ENCODE measurements around the gene TAS2R41. TPM values are rescaled to one million over a fixed set of nuclear protein-coding genes. Genes with fewer than 3 reads are reported as not detected.

Gene TAS2R41
- polyA plus RNA-seq, 2 of the 4 experiments (the other 2 are of a cell fraction): not detected

DNA sequence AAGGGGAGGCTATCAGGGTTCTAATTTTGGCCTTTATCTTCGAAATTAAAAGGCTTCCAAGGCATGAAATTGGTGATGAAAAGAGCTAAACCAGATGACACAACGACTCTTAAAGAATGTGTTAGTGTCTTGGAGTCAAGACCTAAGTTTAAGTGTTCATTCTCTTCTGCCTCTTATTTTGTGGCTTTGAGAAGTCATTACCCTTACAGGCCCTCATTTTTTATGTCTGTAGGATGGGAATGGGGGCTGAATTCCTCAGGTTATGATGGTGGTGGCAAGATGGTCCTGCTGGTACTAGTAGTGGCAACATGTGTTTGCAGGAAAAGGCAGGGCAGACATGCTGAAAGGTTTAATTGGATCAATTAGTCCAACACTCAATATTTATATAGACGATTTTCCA is 19.0 kb upstream of the TAS2R41 start (continued):
- TF ChIP-seq, protein P1, sequence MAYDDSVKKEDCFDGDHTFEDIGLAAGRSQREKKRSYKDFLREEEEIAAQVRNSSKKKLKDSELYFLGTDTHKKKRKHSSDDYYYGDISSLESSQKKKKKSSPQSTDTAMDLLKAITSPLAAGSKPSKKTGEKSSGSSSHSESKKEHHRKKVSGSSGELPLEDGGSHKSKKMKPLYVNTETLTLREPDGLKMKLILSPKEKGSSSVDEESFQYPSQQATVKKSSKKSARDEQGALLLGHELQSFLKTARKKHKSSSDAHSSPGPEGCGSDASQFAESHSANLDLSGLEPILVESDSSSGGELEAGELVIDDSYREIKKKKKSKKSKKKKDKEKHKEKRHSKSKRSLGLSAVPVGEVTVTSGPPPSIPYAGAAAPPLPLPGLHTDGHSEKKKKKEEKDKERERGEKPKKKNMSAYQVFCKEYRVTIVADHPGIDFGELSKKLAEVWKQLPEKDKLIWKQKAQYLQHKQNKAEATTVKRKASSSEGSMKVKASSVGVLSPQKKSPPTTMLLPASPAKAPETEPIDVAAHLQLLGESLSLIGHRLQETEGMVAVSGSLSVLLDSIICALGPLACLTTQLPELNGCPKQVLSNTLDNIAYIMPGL (CRISPR knock-in tag; IDR thresholded peaks at IDR 0.05; ENCODE audit: borderline replicate concordance): no peak
- TF ChIP-seq EHF (CRISPR knock-in tag; IDR thresholded peaks at IDR 0.05) (no peak), ZNF302 (CRISPR knock-in tag; IDR thresholded peaks at IDR 0.05) (no peak), HES2 (IDR thresholded peaks at IDR 0.05) (no peak), CEBPB (IDR thresholded peaks at IDR 0.05) (no peak), EP300 (IDR thresholded peaks at IDR 0.05) (no peak), HDAC2 (IDR thresholded peaks at IDR 0.05) (no peak), RCOR1 (IDR thresholded peaks at IDR 0.05; ENCODE audit: low read depth, low read length) (no peak)
- TF ChIP-seq, protein P2, sequence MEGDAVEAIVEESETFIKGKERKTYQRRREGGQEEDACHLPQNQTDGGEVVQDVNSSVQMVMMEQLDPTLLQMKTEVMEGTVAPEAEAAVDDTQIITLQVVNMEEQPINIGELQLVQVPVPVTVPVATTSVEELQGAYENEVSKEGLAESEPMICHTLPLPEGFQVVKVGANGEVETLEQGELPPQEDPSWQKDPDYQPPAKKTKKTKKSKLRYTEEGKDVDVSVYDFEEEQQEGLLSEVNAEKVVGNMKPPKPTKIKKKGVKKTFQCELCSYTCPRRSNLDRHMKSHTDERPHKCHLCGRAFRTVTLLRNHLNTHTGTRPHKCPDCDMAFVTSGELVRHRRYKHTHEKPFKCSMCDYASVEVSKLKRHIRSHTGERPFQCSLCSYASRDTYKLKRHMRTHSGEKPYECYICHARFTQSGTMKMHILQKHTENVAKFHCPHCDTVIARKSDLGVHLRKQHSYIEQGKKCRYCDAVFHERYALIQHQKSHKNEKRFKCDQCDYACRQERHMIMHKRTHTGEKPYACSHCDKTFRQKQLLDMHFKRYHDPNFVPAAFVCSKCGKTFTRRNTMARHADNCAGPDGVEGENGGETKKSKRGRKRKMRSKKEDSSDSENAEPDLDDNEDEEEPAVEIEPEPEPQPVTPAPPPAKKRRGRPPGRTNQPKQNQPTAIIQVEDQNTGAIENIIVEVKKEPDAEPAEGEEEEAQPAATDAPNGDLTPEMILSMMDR (IDR thresholded peaks at IDR 0.05): no peak

DNA sequence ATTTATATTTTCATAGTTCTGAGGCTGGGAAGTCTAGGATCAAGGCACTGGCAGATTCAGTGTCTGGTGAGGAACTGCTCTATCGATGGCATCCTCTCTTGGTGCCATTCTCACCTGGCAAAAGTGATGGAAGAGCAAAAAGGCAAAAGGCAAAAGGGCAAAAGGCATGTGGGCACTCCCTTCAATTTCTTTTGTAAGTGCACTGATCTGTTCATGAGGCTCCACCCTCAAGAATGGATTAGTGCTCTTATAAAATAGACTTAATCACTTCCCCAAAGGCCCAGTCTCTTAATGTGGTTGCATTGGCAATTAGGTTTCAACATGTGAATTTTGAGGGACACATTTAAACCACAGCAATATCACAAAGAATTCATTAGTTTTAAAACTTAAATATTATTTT is 18.3 kb upstream of the TAS2R41 start:
- POLR2A ChIA-PET: no interaction called here
- no peak for DNase-seq (ENCODE audit: low read depth in 1 of 2, low spot score in 1 of 2)
- WGBS (ENCODE audit: missing lambda C conversion rate): 3% methylated on average over 1 of the region's 1 CpG
- no peak overlapping the region for H3K4me3 ChIP-seq
- no peak overlapping the region for H3K4me2 ChIP-seq
- H3K27ac ChIP-seq: no peak overlapping the region
- TF ChIP-seq CHD2 (IDR thresholded peaks at IDR 0.05; ENCODE audit: low read length, partially characterized antibody): no peak
- TF ChIP-seq KDM1A (IDR thresholded peaks at IDR 0.05; ENCODE audit: low read depth): no peak
- no peak for TF ChIP-seq MAX (IDR thresholded peaks at IDR 0.05)
- TF ChIP-seq MYC (IDR thresholded peaks at IDR 0.05; ENCODE audit: borderline replicate concordance, low read length): no peak
- no peak for TF ChIP-seq FOSB (CRISPR knock-in tag; IDR thresholded peaks at IDR 0.05)
- no peak for TF ChIP-seq GATA3 (IDR thresholded peaks at IDR 0.05; ENCODE audit: borderline replicate concordance)
- TF ChIP-seq HOXB13 (CRISPR knock-in tag; IDR thresholded peaks at IDR 0.05; ENCODE audit: low read depth): no peak
- TF ChIP-seq, protein P2 (IDR thresholded peaks at IDR 0.05): no peak
- no peak for TF ChIP-seq RNF2 (IDR thresholded peaks at IDR 0.05; ENCODE audit: borderline replicate concordance, low read depth)
- no peak for TF ChIP-seq SREBF2 (IDR thresholded peaks at IDR 0.05)
- no peak for TF ChIP-seq ZNF302 (CRISPR knock-in tag; IDR thresholded peaks at IDR 0.05)
- TF ChIP-seq, protein P3, sequence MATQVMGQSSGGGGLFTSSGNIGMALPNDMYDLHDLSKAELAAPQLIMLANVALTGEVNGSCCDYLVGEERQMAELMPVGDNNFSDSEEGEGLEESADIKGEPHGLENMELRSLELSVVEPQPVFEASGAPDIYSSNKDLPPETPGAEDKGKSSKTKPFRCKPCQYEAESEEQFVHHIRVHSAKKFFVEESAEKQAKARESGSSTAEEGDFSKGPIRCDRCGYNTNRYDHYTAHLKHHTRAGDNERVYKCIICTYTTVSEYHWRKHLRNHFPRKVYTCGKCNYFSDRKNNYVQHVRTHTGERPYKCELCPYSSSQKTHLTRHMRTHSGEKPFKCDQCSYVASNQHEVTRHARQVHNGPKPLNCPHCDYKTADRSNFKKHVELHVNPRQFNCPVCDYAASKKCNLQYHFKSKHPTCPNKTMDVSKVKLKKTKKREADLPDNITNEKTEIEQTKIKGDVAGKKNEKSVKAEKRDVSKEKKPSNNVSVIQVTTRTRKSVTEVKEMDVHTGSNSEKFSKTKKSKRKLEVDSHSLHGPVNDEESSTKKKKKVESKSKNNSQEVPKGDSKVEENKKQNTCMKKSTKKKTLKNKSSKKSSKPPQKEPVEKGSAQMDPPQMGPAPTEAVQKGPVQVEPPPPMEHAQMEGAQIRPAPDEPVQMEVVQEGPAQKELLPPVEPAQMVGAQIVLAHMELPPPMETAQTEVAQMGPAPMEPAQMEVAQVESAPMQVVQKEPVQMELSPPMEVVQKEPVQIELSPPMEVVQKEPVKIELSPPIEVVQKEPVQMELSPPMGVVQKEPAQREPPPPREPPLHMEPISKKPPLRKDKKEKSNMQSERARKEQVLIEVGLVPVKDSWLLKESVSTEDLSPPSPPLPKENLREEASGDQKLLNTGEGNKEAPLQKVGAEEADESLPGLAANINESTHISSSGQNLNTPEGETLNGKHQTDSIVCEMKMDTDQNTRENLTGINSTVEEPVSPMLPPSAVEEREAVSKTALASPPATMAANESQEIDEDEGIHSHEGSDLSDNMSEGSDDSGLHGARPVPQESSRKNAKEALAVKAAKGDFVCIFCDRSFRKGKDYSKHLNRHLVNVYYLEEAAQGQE (IDR thresholded peaks at IDR 0.05): no peak
- no peak for TF ChIP-seq NR3C1 (IDR thresholded peaks at IDR 0.05)
- TF ChIP-seq HDAC2 (IDR thresholded peaks at IDR 0.05): no peak
- TF ChIP-seq JUNB (IDR thresholded peaks at IDR 0.05): no peak
- no peak for TF ChIP-seq KDM5A (IDR thresholded peaks at IDR 0.05)
- TF ChIP-seq RAD21 (conservative IDR thresholded peaks at IDR 0.05 in 1 of 2, IDR thresholded peaks at IDR 0.05 in 1 of 2): no peak
- TF ChIP-seq EHF (CRISPR knock-in tag; IDR thresholded peaks at IDR 0.05): no peak
- TF ChIP-seq, protein P4, sequence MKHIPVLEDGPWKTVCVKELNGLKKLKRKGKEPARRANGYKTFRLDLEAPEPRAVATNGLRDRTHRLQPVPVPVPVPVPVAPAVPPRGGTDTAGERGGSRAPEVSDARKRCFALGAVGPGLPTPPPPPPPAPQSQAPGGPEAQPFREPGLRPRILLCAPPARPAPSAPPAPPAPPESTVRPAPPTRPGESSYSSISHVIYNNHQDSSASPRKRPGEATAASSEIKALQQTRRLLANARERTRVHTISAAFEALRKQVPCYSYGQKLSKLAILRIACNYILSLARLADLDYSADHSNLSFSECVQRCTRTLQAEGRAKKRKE (CRISPR knock-in tag; IDR thresholded peaks at IDR 0.05; ENCODE audit: low read depth): no peak
- TF ChIP-seq USF2 (IDR thresholded peaks at IDR 0.05): no peak
- ATAC-seq: no peak
- no peaks in the 10 kb centered on the region for H3K4me1 ChIP-seq
- CTCF ChIA-PET: no interaction called here
- H3K9me3 ChIP-seq: 0 out of 3 replicates have a peak, but pooled peaks cover 8% of the 10 kb centered on the region
- FAIRE-seq: no peak
